ENCODE measurements around the gene SLC1A4.

GRCh38 chr2:65017335-65017734 lies 28.1 kb downstream of the SLC1A4 start:
- TF ChIP-seq CTCF (IDR thresholded peaks at IDR 0.05) (peak in 2 of 4 donors; percentile 13 to 29), POLR2A (IDR thresholded peaks at IDR 0.05) (no peak)
